H1 (cell line): ENCODE measurements around the gene LMOD2. TPM values are rescaled to one million over a fixed set of nuclear protein-coding genes. Genes with fewer than 3 reads are reported as not detected.

Experiments used
- CTCF ChIA-PET: fragments of 300-600 bp; sonication (Branson Sonifier 250); formaldehyde crosslinking; loops from one replicate; lab custom pipeline; 2021; ENCODE audit not compliant: partially characterized antibody; lab: Charles Lee
- POLR2A ChIA-PET: fragments of 300-600 bp; sonication (Branson Sonifier 250); formaldehyde crosslinking; loops from one replicate; lab custom pipeline; 2021; ENCODE audit warnings: inconsistent platforms; ENCODE audit not compliant: partially characterized antibody; lab: Charles Lee
- DNase-seq, 2 experiments: peaks; one replicate each; pipeline versions ENCODE4 v3.0.0 to v3.0.0-alpha.2; 2010 to 2022; ENCODE audit warnings: low spot score in 2 of 2, low read depth in 1 of 2, mixed read lengths in 1 of 2
- FAIRE-seq: peaks from 2 replicates; lab custom pipeline; 2011; peaks lifted over from hg19 to GRCh38; lab: Jason Lieb, UNC
- H2AFZ ChIP-seq: 2 replicates; pipeline ENCODE4 v1.8.1; 2012; ENCODE audit warnings: low read length, inconsistent platforms
- H2AK5ac ChIP-seq: 2 replicates; pipeline ENCODE4 v1.6.1; 2013; ENCODE audit warnings: low read depth, low read length
- H2BK120ac ChIP-seq: replicated peaks from 2 replicates; pipeline ENCODE3; 2013; ENCODE audit warnings: low read depth, low read length, inconsistent platforms
- H2BK12ac ChIP-seq: 2 replicates; pipeline ENCODE4 v1.6.1; 2013; ENCODE audit warnings: low read depth, low read length
- H2BK15ac ChIP-seq: 2 replicates; pipeline ENCODE4 v1.6.1; 2013; ENCODE audit warnings: low read length
- H2BK20ac ChIP-seq: 2 replicates; pipeline ENCODE4 v1.6.1; 2013; ENCODE audit warnings: low read length
- H2BK5ac ChIP-seq: 2 replicates; pipeline ENCODE4 v1.6.1; 2013; ENCODE audit warnings: low read depth, low read length
- H3K14ac ChIP-seq: 2 replicates; pipeline ENCODE4 v1.6.1; 2013; ENCODE audit warnings: inconsistent platforms; ENCODE audit not compliant: insufficient read length
- H3K18ac ChIP-seq: 2 replicates; pipeline ENCODE4 v1.6.1; 2013; ENCODE audit warnings: low read length; ENCODE audit errors: extremely low read depth
- H3K23ac ChIP-seq: 2 replicates; pipeline ENCODE4 v1.6.1; 2013; ENCODE audit warnings: inconsistent platforms; ENCODE audit not compliant: insufficient read length
- H3K23me2 ChIP-seq: 2 replicates; pipeline ENCODE4 v1.6.1; 2013; ENCODE audit warnings: low read depth, low read length
- H3K27ac ChIP-seq: 2 replicates; pipeline ENCODE4 v1.6.1; 2011; ENCODE audit warnings: low read depth, low read length, inconsistent platforms
- H3K27me3 ChIP-seq, 4 experiments: replicated peaks in 1 of 4; 1 replicate in 1 of 4; 2 replicates in 3 of 4; pipeline versions ENCODE4 v1.6.1 to v1.8.1; 2011 to 2013; ENCODE audit warnings: low read length in 3 of 4, mild to moderate bottlenecking in 3 of 4, inconsistent platforms in 2 of 4, mixed read lengths in 2 of 4, moderate library complexity in 1 of 4; ENCODE audit not compliant: control insufficient read depth in 3 of 4, insufficient read depth in 3 of 4; ENCODE audit errors: extremely low read depth in 1 of 4
- H3K36me3 ChIP-seq, 4 experiments: 2 replicates each; pipeline versions ENCODE4 v1.6.1 to v1.8.1; 2011 to 2013; ENCODE audit warnings: mild to moderate bottlenecking in 4 of 4, low read length in 3 of 4, moderate library complexity in 2 of 4, control low read depth in 1 of 4, inconsistent platforms in 1 of 4; ENCODE audit not compliant: insufficient read depth in 4 of 4, control insufficient read depth in 2 of 4
- H3K4ac ChIP-seq: replicated peaks from 2 replicates; pipeline ENCODE3; 2013; ENCODE audit warnings: low read length, low read depth, mixed read lengths, inconsistent platforms; ENCODE audit not compliant: insufficient read length
- H3K4me1 ChIP-seq, 4 experiments: replicated peaks in 1 of 4; 1 replicate in 1 of 4; 2 replicates in 3 of 4; pipeline versions ENCODE4 v1.6.1 to v1.8.1; 2011 to 2013; ENCODE audit warnings: low read length in 3 of 4, inconsistent platforms in 2 of 4, mixed read lengths in 1 of 4; ENCODE audit not compliant: insufficient read depth in 4 of 4, control insufficient read depth in 3 of 4
- H3K4me2 ChIP-seq, 2 experiments: 2 replicates each; pipeline versions ENCODE4 v1.6.1 to v1.8.1; 2011 to 2013; ENCODE audit warnings: low read depth in 2 of 2, low read length in 2 of 2, control low read depth in 1 of 2, inconsistent platforms in 1 of 2, mild to moderate bottlenecking in 1 of 2; ENCODE audit not compliant: insufficient read depth in 1 of 2
- H3K4me3 ChIP-seq, 4 experiments: fragments of 200-600, 300-600 bp in 1 of 4; sonication (generic), shearing (Covaris generic), sonication (Bioruptor Twin) in 1 of 4; 2 replicates each; pipeline versions ENCODE4 v1.5.1 to v1.8.1; 2011 to 2016; ENCODE audit warnings: low read length in 4 of 4, low read depth in 3 of 4, control low read depth in 2 of 4, inconsistent platforms in 2 of 4, mild to moderate bottlenecking in 2 of 4, mixed read lengths in 1 of 4, moderate library complexity in 1 of 4; ENCODE audit not compliant: insufficient read depth in 2 of 4; ENCODE audit errors: extremely low read depth in 1 of 4
- H3K56ac ChIP-seq: replicated peaks from 2 replicates; pipeline ENCODE3; 2013; ENCODE audit warnings: low read depth, mild to moderate bottlenecking, mixed read lengths, low read length, inconsistent platforms; ENCODE audit not compliant: insufficient read length
- H3K79me1 ChIP-seq: 2 replicates; pipeline ENCODE4 v1.6.1; 2013; ENCODE audit warnings: low read depth, low read length, control low read depth
- H3K79me2 ChIP-seq, 2 experiments: 2 replicates each; pipeline versions ENCODE4 v1.6.1 to v1.8.1; 2012 to 2013; ENCODE audit warnings: low read length in 2 of 2, mild to moderate bottlenecking in 2 of 2, inconsistent platforms in 1 of 2; ENCODE audit not compliant: insufficient read depth in 2 of 2, control insufficient read depth in 1 of 2
- H3K9ac ChIP-seq, 4 experiments: replicated peaks in 1 of 4; 1 replicate in 1 of 4; 2 replicates in 3 of 4; pipeline versions ENCODE4 v1.6.1 to v1.8.1; 2011 to 2013; ENCODE audit warnings: low read depth in 3 of 4, low read length in 3 of 4, control low read depth in 2 of 4, mild to moderate bottlenecking in 2 of 4, moderate library complexity in 2 of 4, inconsistent platforms in 1 of 4; ENCODE audit errors: extremely low read depth in 1 of 4
- H3K9me3 ChIP-seq, 2 experiments: 2 replicates each; pipeline versions ENCODE4 v1.6.1 to v1.8.1; 2012 to 2013; ENCODE audit warnings: mild to moderate bottlenecking in 2 of 2, moderate library complexity in 2 of 2, control low read depth in 1 of 2, inconsistent platforms in 1 of 2, low read depth in 1 of 2, low read length in 1 of 2, mixed read lengths in 1 of 2; ENCODE audit not compliant: insufficient read depth in 2 of 2
- H4K20me1 ChIP-seq, 2 experiments: replicated peaks in 1 of 2; 2 replicates each; pipeline versions ENCODE3 to v1.8.1; 2011 to 2013; ENCODE audit warnings: inconsistent platforms in 2 of 2, low read length in 2 of 2, mild to moderate bottlenecking in 1 of 2; ENCODE audit not compliant: insufficient read depth in 2 of 2, control insufficient read depth in 1 of 2
- H4K5ac ChIP-seq: 2 replicates; pipeline ENCODE4 v1.6.1; 2013; ENCODE audit warnings: low read length, low read depth, mixed read lengths, inconsistent platforms; ENCODE audit not compliant: insufficient read length
- H4K8ac ChIP-seq: 2 replicates; pipeline ENCODE4 v1.8.0; 2013; ENCODE audit warnings: mild to moderate bottlenecking, moderate library complexity, low read length, inconsistent platforms; ENCODE audit not compliant: insufficient read depth; ENCODE audit errors: extremely low read depth
- H4K91ac ChIP-seq: replicated peaks from 2 replicates; pipeline ENCODE3; 2013; ENCODE audit warnings: low read length, mixed read lengths, inconsistent platforms; ENCODE audit not compliant: insufficient read length
- BRCA1 ChIP-seq: IDR thresholded peaks from 2 replicates; pipeline ENCODE4 v1.6.1; 2012; ENCODE audit warnings: low read depth, low read length, improper control_type of control experiment
- CBX8 ChIP-seq: fragments of 300-800, 300-1000 bp; sonication (generic); IDR thresholded peaks from 2 replicates; pipeline ENCODE4 v1.7.1; 2016; ENCODE audit warnings: low read depth, low read length, borderline replicate concordance
- CHD2 ChIP-seq: IDR thresholded peaks from 2 replicates; pipeline ENCODE4 v1.6.1; 2012; ENCODE audit warnings: low read length, improper control_type of control experiment
- CREB1 ChIP-seq: IDR thresholded peaks from 2 replicates; pipeline ENCODE4 v1.6.1; 2012; ENCODE audit warnings: inconsistent platforms
- GTF2F1 ChIP-seq: IDR thresholded peaks from 2 replicates; pipeline ENCODE4 v1.6.1; 2012; ENCODE audit warnings: low read depth, low read length, improper control_type of control experiment, borderline replicate concordance
- KDM5A ChIP-seq: fragments of 200-600 bp; IDR thresholded peaks from 2 replicates; pipeline ENCODE4 v1.7.1; 2012; ENCODE audit warnings: mild to moderate bottlenecking, low read length, inconsistent platforms, mixed read lengths
- MAFK ChIP-seq: IDR thresholded peaks from 2 replicates; pipeline ENCODE4 v1.6.1; 2012; ENCODE audit warnings: low read depth, mild to moderate bottlenecking, improper control_type of control experiment, low read length
- POLR2AphosphoS5 ChIP-seq: IDR thresholded peaks from 2 replicates; pipeline ENCODE4 v1.6.1; 2011; ENCODE audit warnings: low read depth, low read length
- POU5F1 ChIP-seq: IDR thresholded peaks from 2 replicates; pipeline ENCODE4 v1.6.1; 2011; ENCODE audit warnings: low read depth, mild to moderate bottlenecking, low read length, moderate library complexity
- SIN3A ChIP-seq, 2 experiments: IDR thresholded peaks in 1 of 2; conservative IDR thresholded peaks in 1 of 2; 2 replicates each; pipeline ENCODE4 v1.6.1; 2011 to 2012; ENCODE audit warnings: low read length in 2 of 2, improper control_type of control experiment in 1 of 2, low read depth in 1 of 2, mild to moderate bottlenecking in 1 of 2
- SP1 ChIP-seq: IDR thresholded peaks from 2 replicates; pipeline ENCODE4 v1.6.1; 2011; ENCODE audit warnings: low read depth, low read length
- SP4 ChIP-seq: IDR thresholded peaks from 2 replicates; pipeline ENCODE4 v1.6.1; 2012; ENCODE audit warnings: low read length, inconsistent platforms
- SRF ChIP-seq: IDR thresholded peaks from 2 replicates; pipeline ENCODE4 v1.6.1; 2011; ENCODE audit warnings: mild to moderate bottlenecking, low read depth, low read length, moderate library complexity
- TBP ChIP-seq: IDR thresholded peaks from 2 replicates; pipeline ENCODE4 v1.6.1; 2011; ENCODE audit warnings: low read depth, low read length, improper control_type of control experiment
- WGBS, 2 experiments: shearing (Covaris generic) in 1 of 2; methylation state at CpG; one replicate each; pipeline versions ENCODE4 v1.1.6 to v1.1.7; 2013 to 2015; ENCODE audit warnings: low lambda C conversion rate in 2 of 2, mixed read lengths in 2 of 2, inconsistent platforms in 1 of 2, low coverage in 1 of 2, missing lambda C conversion rate in 1 of 2; ENCODE audit not compliant: insufficient replicate concordance in 2 of 2, insufficient coverage in 1 of 2, insufficient read length in 1 of 2; ENCODE audit errors: extremely low coverage in 1 of 2, missing lambda C conversion rate in 1 of 2; 5-methylcytosine and 5-hydroxymethylcytosine counted together
- polyA plus RNA-seq, 7 experiments: library from polyadenylated mRNA; depleted of rRNA in 3 of 7; stranded (reverse) in 5 of 7; unstranded in 2 of 7; fragments of >200 nt in 5 of 7; fragments of 200-250 nt in 2 of 7; gene quantifications; 1 replicate in 5 of 7; 2 replicates in 1 of 7; 4 replicates in 1 of 7; pipeline versions ENCODE4 v1.2.1 to v1.2.3, GENCODE V29; 2011 to 2013; ENCODE audit warnings: missing spikeins in 2 of 7, mixed read lengths in 2 of 7
- total RNA-seq: library from RNA; stranded (reverse); fragmentation: NEBNext Ultra II Directional; extraction: Animal tissue kit (Norgen Biotek cat#: 25700); gene quantifications from 2 replicates; pipeline ENCODE4 v1.2.1, GENCODE V29; 2021
- TF ChIP-seq, protein P1 (sequence below): IDR thresholded peaks from 2 replicates; pipeline ENCODE4 v1.6.1; 2011; ENCODE audit warnings: low read depth, mild to moderate bottlenecking, low read length; ENCODE audit not compliant: insufficient read depth

LMOD2 gene
- total and polyA plus RNA-seq, 2 of the 8 experiments (the other 6 are each of a cell fraction or from before 2014, with no cell fraction given) = 0.03 to 0.22 TPM

DNA sequence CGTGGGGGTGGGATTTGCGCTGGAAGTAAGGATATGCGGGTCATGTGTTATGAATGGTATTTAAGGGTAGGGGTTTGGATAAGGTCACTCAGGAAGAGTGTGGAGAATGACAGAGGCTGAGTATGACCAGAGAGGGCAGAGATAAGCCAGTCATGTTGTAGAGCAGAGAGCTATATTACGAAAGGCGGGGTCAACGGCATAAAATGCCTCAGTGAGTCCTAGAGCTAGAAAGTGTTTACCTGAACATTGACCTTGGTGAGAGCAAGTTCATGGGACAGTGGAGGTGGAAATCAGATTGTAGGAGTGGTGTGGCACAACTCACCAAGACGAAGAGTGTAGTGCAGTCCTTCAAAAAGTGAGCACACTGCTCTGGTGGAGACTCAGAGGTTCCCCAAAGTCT lies 13.8 kb downstream of the LMOD2 start:
- TF ChIP-seq SRF (no peak), MAFK (no peak), POU5F1 (no peak), SP4 (no peak), SP1 (no peak), SIN3A (conservative IDR thresholded peaks at IDR 0.05 in 1 of 2, IDR thresholded peaks at IDR 0.05 in 1 of 2; ENCODE audit: low read depth in 1 of 2, low read length in 2 of 2) (no peak), GTF2F1 (no peak), TBP (no peak), CREB1 (no peak), BRCA1 (no peak), CHD2 (no peak), KDM5A (no peak), POLR2AphosphoS5 (no peak), CBX8 (no peak)
- TF ChIP-seq, protein P1, sequence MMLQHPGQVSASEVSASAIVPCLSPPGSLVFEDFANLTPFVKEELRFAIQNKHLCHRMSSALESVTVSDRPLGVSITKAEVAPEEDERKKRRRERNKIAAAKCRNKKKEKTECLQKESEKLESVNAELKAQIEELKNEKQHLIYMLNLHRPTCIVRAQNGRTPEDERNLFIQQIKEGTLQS = no peak
- Histone ChIP-seq H3K4me1 (0 out of 7 replicates have a peak, but pooled peaks cover 0 to 3% (median 0%) of the 10 kb centered on the region in 4 experiments), H3K79me1 (no peaks in the 10 kb centered on the region), H3K18ac (no peak overlapping the region), H3K27me3 (no peaks in the 10 kb centered on the region), H2AFZ (no peak overlapping the region), H3K56ac (no peak overlapping the region), H3K9ac (no peak overlapping the region), H4K5ac (no peak overlapping the region), H2BK12ac (no peak overlapping the region), H3K36me3 (no peaks in the 10 kb centered on the region), H2AK5ac (no peak overlapping the region), H4K8ac (no peak overlapping the region), H2BK5ac (no peak overlapping the region), H4K20me1 (no peaks in the 10 kb centered on the region), H3K79me2 (no peaks in the 10 kb centered on the region), H4K91ac (no peak overlapping the region), H3K27ac (no peak overlapping the region), H3K23me2 (no peaks in the 10 kb centered on the region), H3K4me3 (no peak overlapping the region), H2BK20ac (no peak overlapping the region), H2BK15ac (no peak overlapping the region), H3K4me2 (no peak overlapping the region), H2BK120ac (peak overlapping the region; percentile 33), H3K9me3 (no peaks in the 10 kb centered on the region), H3K4ac (no peak overlapping the region), H3K23ac (no peak overlapping the region), H3K14ac (no peak overlapping the region)
- no peak for DNase-seq
- ChIA-PET POLR2A (no interaction called here), CTCF (interaction anchor here (0.9 to 1.4 kb wide), 5 partner anchors 10 to 70 kb away, joined by 3 to 6 read pairs (median 3); no protein-coding TSS in a partner anchor)
- no peak for FAIRE-seq
- WGBS, 2 experiments = 95 to 100% methylated on average over 1 to 7 of the region's 7 CpGs
